ENCODE measurements around the gene ZCCHC18.
A peak's percentile ranks its signal among the peaks of the same experiment; 100 is the strongest.
"Not testable (repeated sequence)": the region's sequence is repeated elsewhere in the genome, so short reads cannot be mapped to it uniquely, and the experiment has no call there.

The ZCCHC18 gene

GRCh38 chrX:104112326-104112951 lies at the start of gene ZCCHC18:
Gene ZCCHC18 (plus strand): TSS chrX:104112523. CDS start chrX:104114112, 1,589 bp downstream.
- no peak for DNase-seq (ENCODE audit: low read depth, low spot score)

GRCh38 chrX:104062636-104063035 lies 49.7 kb upstream of the ZCCHC18 start:
- not testable (repeated sequence) for DNase-seq (ENCODE audit: low read depth, low spot score)

GRCh38 chrX:104075778-104076445 lies 36.4 kb upstream of the ZCCHC18 start, which contains the start of gene TMSB15C:
Gene TMSB15C (minus strand): TSS chrX:104076236.
- DNase-seq (ENCODE audit: low read depth, low spot score), result not testable (repeated sequence)

GRCh38 chrX:104077854-104078253 lies 34.5 kb upstream of the ZCCHC18 start:
- not testable (repeated sequence) for DNase-seq (ENCODE audit: low read depth, low spot score)

GRCh38 chrX:104084063-104084462 lies 28.3 kb upstream of the ZCCHC18 start:
- DNase-seq (ENCODE audit: low read depth, low spot score), result no peak

- DNase-seq (ENCODE audit: low read depth, low spot score), result no peak
Observed at GRCh38 chrX:104084534-104085277, 27.6 kb upstream of the ZCCHC18 start.

- no peak for DNase-seq (ENCODE audit: low read depth, low spot score)
Observed at GRCh38 chrX:104085477-104085876, 26.8 kb upstream of the ZCCHC18 start.

- no peak for DNase-seq (ENCODE audit: low read depth, low spot score)
Observed at GRCh38 chrX:104085919-104086318, 26.4 kb upstream of the ZCCHC18 start.

GRCh38 chrX:104098151-104098808 lies 14.0 kb upstream of the ZCCHC18 start:
- DNase-seq (ENCODE audit: low read depth, low spot score), result peak; percentile 11

GRCh38 chrX:104098919-104099318 lies 13.4 kb upstream of the ZCCHC18 start:
- no peak for DNase-seq (ENCODE audit: low read depth, low spot score)

GRCh38 chrX:104104676-104105075 lies 7.6 kb upstream of the ZCCHC18 start:
- no peak for DNase-seq (ENCODE audit: low read depth, low spot score)

- DNase-seq (ENCODE audit: low read depth, low spot score), result no peak
Observed at GRCh38 chrX:104105330-104106262, 6.7 kb upstream of the ZCCHC18 start.

- DNase-seq (ENCODE audit: low read depth, low spot score), result no peak
Observed at GRCh38 chrX:104108955-104109354, 3.4 kb upstream of the ZCCHC18 start.

GRCh38 chrX:104110491-104111240 lies 1.7 kb upstream of the ZCCHC18 start:
- not testable (repeated sequence) for DNase-seq (ENCODE audit: low read depth, low spot score)

GRCh38 chrX:104113222-104113965 lies 1.1 kb downstream of the ZCCHC18 start:
- no peak for DNase-seq (ENCODE audit: low read depth, low spot score)

- no peak for DNase-seq (ENCODE audit: low read depth, low spot score)
Observed at GRCh38 chrX:104117759-104118158, 5.4 kb downstream of the ZCCHC18 start.

- DNase-seq (ENCODE audit: low read depth, low spot score), result no peak
Observed at GRCh38 chrX:104118765-104119164, 6.4 kb downstream of the ZCCHC18 start.

GRCh38 chrX:104122829-104123228 lies 10.5 kb downstream of the ZCCHC18 start:
- DNase-seq (ENCODE audit: low read depth, low spot score), result no peak

GRCh38 chrX:104126856-104127255 lies 14.5 kb downstream of the ZCCHC18 start:
- no peak for DNase-seq (ENCODE audit: low read depth, low spot score)
